GM23338 (cell line): ENCODE measurements around the gene MORC4.

Experiments used
- EZH2 ChIP-seq: fragments of 200-600 bp; sonication (generic); IDR thresholded peaks from one replicate; pipeline ENCODE4 v1.8.0; 2017; ENCODE audit warnings: antibody characterized with exemption, mild to moderate bottlenecking, low read depth; ENCODE audit not compliant: unreplicated experiment
- EZH2phosphoT487 ChIP-seq: fragments of 200-600 bp; sonication (generic); IDR thresholded peaks from one replicate; pipeline ENCODE4 v1.8.1; 2018; ENCODE audit warnings: antibody characterized with exemption; ENCODE audit not compliant: unreplicated experiment
- JUNB ChIP-seq: IDR thresholded peaks from one replicate; pipeline ENCODE4 v1.6.1; 2016; ENCODE audit warnings: antibody characterized with exemption; ENCODE audit not compliant: unreplicated experiment
- POLR2AphosphoS5 ChIP-seq: IDR thresholded peaks from 2 replicates; pipeline ENCODE4 v1.6.1; 2016; ENCODE audit warnings: antibody characterized with exemption, low read depth
- TF ChIP-seq, protein P1 (sequence below), 2 experiments: fragments of 200-600 bp in 1 of 2; sonication (generic) in 1 of 2; conservative IDR thresholded peaks; 2 replicates each; pipeline versions ENCODE4 v1.5.1 to v1.6.1; 2016 to 2017; ENCODE audit warnings: antibody characterized with exemption in 2 of 2, low read depth in 2 of 2, mild to moderate bottlenecking in 2 of 2, moderate library complexity in 1 of 2

GRCh38 chrX:106933538-106933961 lies 66.5 kb downstream of the MORC4 start:
- TF ChIP-seq, protein P1, sequence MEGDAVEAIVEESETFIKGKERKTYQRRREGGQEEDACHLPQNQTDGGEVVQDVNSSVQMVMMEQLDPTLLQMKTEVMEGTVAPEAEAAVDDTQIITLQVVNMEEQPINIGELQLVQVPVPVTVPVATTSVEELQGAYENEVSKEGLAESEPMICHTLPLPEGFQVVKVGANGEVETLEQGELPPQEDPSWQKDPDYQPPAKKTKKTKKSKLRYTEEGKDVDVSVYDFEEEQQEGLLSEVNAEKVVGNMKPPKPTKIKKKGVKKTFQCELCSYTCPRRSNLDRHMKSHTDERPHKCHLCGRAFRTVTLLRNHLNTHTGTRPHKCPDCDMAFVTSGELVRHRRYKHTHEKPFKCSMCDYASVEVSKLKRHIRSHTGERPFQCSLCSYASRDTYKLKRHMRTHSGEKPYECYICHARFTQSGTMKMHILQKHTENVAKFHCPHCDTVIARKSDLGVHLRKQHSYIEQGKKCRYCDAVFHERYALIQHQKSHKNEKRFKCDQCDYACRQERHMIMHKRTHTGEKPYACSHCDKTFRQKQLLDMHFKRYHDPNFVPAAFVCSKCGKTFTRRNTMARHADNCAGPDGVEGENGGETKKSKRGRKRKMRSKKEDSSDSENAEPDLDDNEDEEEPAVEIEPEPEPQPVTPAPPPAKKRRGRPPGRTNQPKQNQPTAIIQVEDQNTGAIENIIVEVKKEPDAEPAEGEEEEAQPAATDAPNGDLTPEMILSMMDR (conservative IDR thresholded peaks at IDR 0.05; ENCODE audit: low read depth in 2 of 2): no peak
- no peak for TF ChIP-seq EZH2
- no peak for TF ChIP-seq POLR2AphosphoS5
- TF ChIP-seq EZH2phosphoT487: no peak
- TF ChIP-seq JUNB: no peak
